DMS79 (cell line): ENCODE measurements around the gene TNNT3.

Experiments
- DNase-seq: peaks from one replicate; lab custom pipeline; 2025; lab: John Stamatoyannopoulos, UW

The TNNT3 gene

GRCh38 chr11:1923201-1923956, 3.9 kb downstream of the TNNT3 start:
- no peak for DNase-seq

GRCh38 chr11:1924181-1924580, 4.7 kb downstream of the TNNT3 start:
- DNase-seq: no peak

- no peak for DNase-seq
Measured at GRCh38 chr11:1924646-1925372, 5.3 kb downstream of the TNNT3 start.

- DNase-seq: no peak
Measured at GRCh38 chr11:1925373-1926155, 6.1 kb downstream of the TNNT3 start.

GRCh38 chr11:1926156-1927025, 6.9 kb downstream of the TNNT3 start:
- DNase-seq: no peak

GRCh38 chr11:1927026-1927847, 7.7 kb downstream of the TNNT3 start:
- DNase-seq: no peak

- no peak for DNase-seq
Measured at GRCh38 chr11:1927848-1928469, 8.5 kb downstream of the TNNT3 start.

GRCh38 chr11:1928470-1928890, 9.0 kb downstream of the TNNT3 start:
- DNase-seq: no peak

GRCh38 chr11:1928891-1929541, 9.5 kb downstream of the TNNT3 start:
- DNase-seq: no peak

- no peak for DNase-seq
Measured at GRCh38 chr11:1929621-1930461, 10.3 kb downstream of the TNNT3 start.

- DNase-seq: no peak
Measured at GRCh38 chr11:1930462-1930830, 10.9 kb downstream of the TNNT3 start.

GRCh38 chr11:1931341-1932104, 12.0 kb downstream of the TNNT3 start:
- DNase-seq: no peak

- DNase-seq: no peak
Measured at GRCh38 chr11:1932105-1932480, 12.6 kb downstream of the TNNT3 start.

GRCh38 chr11:1932681-1933080, 13.2 kb downstream of the TNNT3 start:
- no peak for DNase-seq

GRCh38 chr11:1933416-1934334, 14.2 kb downstream of the TNNT3 start:
- DNase-seq: no peak

- DNase-seq: no peak
Measured at GRCh38 chr11:1934335-1935155, 15.0 kb downstream of the TNNT3 start.
